ENCODE measurements around the gene PAX6. TPM values are rescaled to one million over a fixed set of nuclear protein-coding genes. Genes with fewer than 3 reads are reported as not detected.

Gene PAX6
- polyA plus RNA-seq, 2 of the 4 experiments (the other 2 are of a cell fraction) = 1.8 to 2.0 TPM

DNA sequence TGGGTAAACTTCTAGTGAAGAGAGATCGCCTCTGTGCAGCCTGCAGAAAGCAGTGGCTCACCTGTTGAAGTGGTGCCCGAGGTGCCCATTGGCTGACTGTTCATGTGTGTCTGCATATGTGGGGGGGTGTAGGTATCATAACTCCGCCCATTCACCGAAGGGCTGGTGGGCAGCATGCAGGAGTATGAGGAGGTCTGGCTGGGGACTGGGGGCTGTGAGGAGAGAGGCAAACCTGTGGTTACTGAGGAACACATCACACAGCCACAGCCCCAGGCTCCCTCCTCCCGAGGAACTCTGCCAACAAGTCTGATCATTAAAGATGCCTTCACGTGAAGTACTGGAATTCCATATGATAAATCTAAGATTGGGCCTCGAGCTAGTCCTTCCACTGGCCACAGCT is 20.5 kb downstream of the PAX6 start (continued):
- no peak for TF ChIP-seq ESRRA (IDR thresholded peaks at IDR 0.05; ENCODE audit: borderline replicate concordance, low read length)

DNA sequence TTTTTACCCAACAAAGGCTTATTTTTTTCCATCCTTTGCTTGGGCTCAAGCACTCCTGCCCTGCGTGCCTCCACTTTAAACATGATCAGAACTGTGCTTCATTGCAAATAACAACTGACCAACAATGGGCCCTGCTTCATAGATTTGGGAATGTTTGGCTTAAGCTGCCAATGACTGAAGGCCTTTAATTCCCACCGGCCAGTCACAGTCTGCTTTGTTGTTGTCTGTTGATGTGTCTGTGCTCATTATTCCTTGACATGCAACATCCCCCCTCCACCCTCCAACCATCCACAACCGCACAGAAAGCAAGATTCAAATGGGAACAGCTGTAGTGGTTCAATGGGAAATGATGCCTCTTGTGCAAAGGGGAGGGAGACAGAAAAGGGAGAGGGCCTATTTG is 23.0 kb downstream of the PAX6 start:
- Histone ChIP-seq H3K4me2 (no peak overlapping the region), H3K4me3 (no peak overlapping the region), H3K9me3 (no peaks in the 10 kb centered on the region), H3K4me1 (no peaks in the 10 kb centered on the region), H3K27ac (no peak overlapping the region)
- ChIA-PET CTCF (no interaction called here), POLR2A (no interaction called here)
- ATAC-seq = no peak
- TF ChIP-seq HMGXB4 (CRISPR knock-in tag; IDR thresholded peaks at IDR 0.05; ENCODE audit: borderline replicate concordance) (no peak), CHD2 (IDR thresholded peaks at IDR 0.05; ENCODE audit: low read length, partially characterized antibody) (no peak), CBX8 (IDR thresholded peaks at IDR 0.05) (no peak), TFCP2L1 (CRISPR knock-in tag; IDR thresholded peaks at IDR 0.05) (no peak), HOXB5 (CRISPR knock-in tag; IDR thresholded peaks at IDR 0.05) (no peak), MAFK (IDR thresholded peaks at IDR 0.05; ENCODE audit: partially characterized antibody) (no peak), ATOH8 (CRISPR knock-in tag; IDR thresholded peaks at IDR 0.05; ENCODE audit: low read depth) (no peak), RCOR1 (IDR thresholded peaks at IDR 0.05; ENCODE audit: low read depth, low read length) (no peak), GATA3 (IDR thresholded peaks at IDR 0.05; ENCODE audit: borderline replicate concordance) (no peak), HEYL (CRISPR knock-in tag; IDR thresholded peaks at IDR 0.05) (no peak), FOSB (CRISPR knock-in tag; IDR thresholded peaks at IDR 0.05) (no peak)
- TF ChIP-seq, protein P1, sequence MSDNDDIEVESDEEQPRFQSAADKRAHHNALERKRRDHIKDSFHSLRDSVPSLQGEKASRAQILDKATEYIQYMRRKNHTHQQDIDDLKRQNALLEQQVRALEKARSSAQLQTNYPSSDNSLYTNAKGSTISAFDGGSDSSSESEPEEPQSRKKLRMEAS (IDR thresholded peaks at IDR 0.05) = no peak
- WGBS (ENCODE audit: missing lambda C conversion rate) = 89% methylated on average over 3 of the region's 3 CpGs
- no peak for DNase-seq (ENCODE audit: low read depth in 1 of 2, low spot score in 1 of 2)
- no peak for FAIRE-seq

GRCh38 chr11:31786996-31787685 is 24.0 kb downstream of the PAX6 start:
- no peak for FAIRE-seq
- Histone ChIP-seq H3K4me2 (no peak overlapping the region), H3K9me3 (no peaks in the 10 kb centered on the region), H3K4me1 (no peaks in the 10 kb centered on the region), H3K4me3 (no peak overlapping the region), H3K27ac (no peak overlapping the region)
- 93% methylated on average over 16 of the region's 16 CpGs for WGBS (ENCODE audit: missing lambda C conversion rate)
- TF ChIP-seq BCL3 (IDR thresholded peaks at IDR 0.05) = no peak
- no peak for TF ChIP-seq FOXS1 (CRISPR knock-in tag; IDR thresholded peaks at IDR 0.05)
- no peak for TF ChIP-seq ZNF302 (CRISPR knock-in tag; IDR thresholded peaks at IDR 0.05)
- no peak for TF ChIP-seq FOSB (CRISPR knock-in tag; IDR thresholded peaks at IDR 0.05)
- no peak for TF ChIP-seq MAZ (IDR thresholded peaks at IDR 0.05; ENCODE audit: borderline replicate concordance, low read depth, low read length)
- no peak for TF ChIP-seq MYC (IDR thresholded peaks at IDR 0.05; ENCODE audit: borderline replicate concordance, low read length)
- no peak for TF ChIP-seq JUNB (IDR thresholded peaks at IDR 0.05)
- TF ChIP-seq PHF8 (IDR thresholded peaks at IDR 0.05; ENCODE audit: borderline replicate concordance, low read depth) = no peak
- no peak for TF ChIP-seq NPAS2 (CRISPR knock-in tag; IDR thresholded peaks at IDR 0.05; ENCODE audit: borderline replicate concordance)
- no peak for TF ChIP-seq RARB (CRISPR knock-in tag; IDR thresholded peaks at IDR 0.05)
- TF ChIP-seq GATA3 (IDR thresholded peaks at IDR 0.05; ENCODE audit: borderline replicate concordance) = no peak
- TF ChIP-seq EHF (CRISPR knock-in tag; IDR thresholded peaks at IDR 0.05) = no peak
- no peak for TF ChIP-seq CHD2 (IDR thresholded peaks at IDR 0.05; ENCODE audit: low read length, partially characterized antibody)
- TF ChIP-seq RCOR1 (IDR thresholded peaks at IDR 0.05; ENCODE audit: low read depth, low read length) = no peak
- TF ChIP-seq KDM1A (IDR thresholded peaks at IDR 0.05; ENCODE audit: low read depth) = no peak
- TF ChIP-seq MAFK (IDR thresholded peaks at IDR 0.05; ENCODE audit: partially characterized antibody) = no peak
- TF ChIP-seq, protein P2, sequence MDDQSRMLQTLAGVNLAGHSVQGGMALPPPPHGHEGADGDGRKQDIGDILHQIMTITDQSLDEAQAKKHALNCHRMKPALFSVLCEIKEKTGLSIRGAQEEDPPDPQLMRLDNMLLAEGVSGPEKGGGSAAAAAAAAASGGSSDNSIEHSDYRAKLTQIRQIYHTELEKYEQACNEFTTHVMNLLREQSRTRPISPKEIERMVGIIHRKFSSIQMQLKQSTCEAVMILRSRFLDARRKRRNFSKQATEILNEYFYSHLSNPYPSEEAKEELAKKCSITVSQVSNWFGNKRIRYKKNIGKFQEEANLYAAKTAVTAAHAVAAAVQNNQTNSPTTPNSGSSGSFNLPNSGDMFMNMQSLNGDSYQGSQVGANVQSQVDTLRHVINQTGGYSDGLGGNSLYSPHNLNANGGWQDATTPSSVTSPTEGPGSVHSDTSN (IDR thresholded peaks at IDR 0.05) = no peak
- no peak for TF ChIP-seq CBX2 (IDR thresholded peaks at IDR 0.05; ENCODE audit: borderline replicate concordance, low read depth)
- TF ChIP-seq POLR2A (IDR thresholded peaks at IDR 0.05; ENCODE audit: low read length) = no peak
- no peak for TF ChIP-seq HOXB5 (CRISPR knock-in tag; IDR thresholded peaks at IDR 0.05)
- CTCF ChIA-PET = no interaction called here
- no peak for DNase-seq (ENCODE audit: low read depth in 1 of 2, low spot score in 1 of 2)
- ATAC-seq = no peak
- POLR2A ChIA-PET = no interaction called here
